Measurements from ENCODE around the gene RECK.
"Not testable (repeated sequence)": the region's sequence is repeated elsewhere in the genome, so short reads cannot be mapped to it uniquely, and the experiment has no call there.

The RECK gene

DNA sequence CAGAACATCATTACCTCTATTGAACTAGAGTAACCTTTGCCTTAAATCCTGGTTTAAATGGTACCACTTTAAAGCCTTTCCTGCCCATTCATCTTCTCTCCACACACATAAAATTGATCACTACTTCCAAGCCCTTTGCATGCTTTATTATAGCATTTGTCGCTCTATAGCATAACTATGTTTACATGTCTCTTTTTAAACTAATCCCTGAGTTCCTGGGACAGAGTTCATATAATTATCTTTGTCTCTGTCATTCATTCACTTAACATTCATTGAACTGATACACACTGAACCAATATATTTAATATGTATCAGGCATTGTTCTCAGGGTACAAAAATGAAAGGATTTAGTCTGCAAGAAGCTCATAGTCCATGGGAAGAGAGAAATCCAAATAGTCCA is 37.3 kb downstream of the RECK start:
- no peak for DNase-seq (ENCODE audit: low spot score)

DNA sequence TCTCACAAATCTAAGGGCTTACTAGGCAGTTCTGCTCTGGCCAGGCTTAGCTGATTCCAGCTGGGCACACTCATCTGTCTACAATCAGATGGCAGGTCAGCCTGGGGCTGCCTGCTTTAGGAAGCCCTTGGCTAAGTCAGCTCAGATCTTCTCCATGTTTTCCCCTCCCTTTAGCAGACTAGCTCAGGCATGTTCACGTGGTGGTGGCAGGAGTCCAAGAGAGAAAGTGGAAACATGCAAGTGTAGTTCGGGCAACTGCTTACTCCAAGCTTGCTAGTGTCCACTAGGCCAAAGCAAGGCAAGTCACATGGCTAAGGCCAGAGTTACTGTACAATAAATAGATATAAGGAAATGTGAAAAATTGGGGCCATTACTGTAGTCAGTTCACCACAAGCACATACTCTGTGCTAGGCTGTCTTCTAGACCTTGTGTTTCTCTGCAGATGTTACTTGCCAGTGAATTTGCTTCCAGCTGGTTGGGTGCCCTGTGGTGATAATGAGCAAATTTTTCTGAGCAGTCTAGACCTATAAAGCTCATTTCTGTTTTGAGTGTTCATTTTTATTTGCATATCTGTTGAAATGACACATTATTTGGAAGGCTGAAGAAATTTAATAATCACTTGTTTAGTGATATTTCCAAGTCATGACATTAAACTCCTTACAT is 38.3 kb downstream of the RECK start:
- DNase-seq (ENCODE audit: low spot score), result no peak

DNA sequence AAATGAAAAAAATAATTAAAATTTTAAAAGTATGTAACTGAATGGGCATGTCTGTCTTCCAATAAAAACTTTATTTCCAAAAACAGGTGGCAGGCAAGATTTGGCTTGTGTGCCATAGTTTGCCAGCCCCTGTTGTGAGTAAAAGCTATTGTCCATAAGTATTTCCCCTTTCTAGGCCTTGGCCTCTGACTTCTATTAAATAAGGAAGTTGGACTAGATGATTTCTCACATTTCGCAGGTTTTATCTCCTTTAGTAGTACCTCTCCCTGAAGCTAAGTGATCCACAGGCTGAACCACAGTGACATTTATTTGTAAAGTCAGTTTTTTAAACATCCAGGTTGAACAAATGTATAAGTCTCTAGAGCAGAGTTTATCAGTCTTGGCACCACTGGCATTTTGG is 41.3 kb downstream of the RECK start:
- no peak for DNase-seq (ENCODE audit: low spot score)

DNA sequence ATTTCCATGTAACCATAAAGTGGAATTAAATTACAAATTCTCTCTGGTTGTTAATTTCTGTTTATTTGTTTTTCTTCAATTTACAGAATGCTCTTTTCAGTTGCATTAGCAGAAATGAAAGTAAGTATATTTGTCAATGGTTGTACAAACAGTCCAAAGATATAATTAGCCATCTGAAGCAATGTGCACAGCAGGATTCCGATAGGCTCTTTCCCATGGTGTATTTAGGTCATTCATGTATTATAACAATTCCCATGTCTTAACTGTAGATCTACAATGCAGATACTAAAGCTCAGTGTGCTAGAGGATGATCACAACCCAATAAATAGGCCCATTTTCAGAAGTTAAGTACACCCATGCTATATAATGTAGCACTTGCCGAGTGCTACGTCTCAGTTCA is 43.8 kb downstream of the RECK start:
- DNase-seq (ENCODE audit: low spot score), result no peak

DNA sequence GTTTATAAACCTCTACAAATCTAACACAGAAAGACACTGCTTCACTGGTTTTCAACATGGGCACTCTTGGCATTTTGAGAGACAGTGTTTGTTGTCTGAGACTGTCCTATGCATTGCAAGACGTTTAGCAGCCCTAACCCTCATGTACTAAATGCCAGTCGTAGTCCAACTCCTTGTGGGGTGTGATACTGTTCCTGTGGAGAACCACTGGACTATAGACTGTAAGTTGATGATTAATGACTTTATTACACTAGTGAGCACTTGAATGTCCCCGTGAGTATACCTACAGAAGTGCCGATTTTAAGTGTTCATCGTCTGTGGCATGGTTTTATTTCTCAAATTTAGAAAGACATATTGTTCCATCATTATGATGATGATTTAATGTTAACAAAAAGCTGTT is 46.2 kb downstream of the RECK start:
- no peak for DNase-seq (ENCODE audit: low spot score)

DNA sequence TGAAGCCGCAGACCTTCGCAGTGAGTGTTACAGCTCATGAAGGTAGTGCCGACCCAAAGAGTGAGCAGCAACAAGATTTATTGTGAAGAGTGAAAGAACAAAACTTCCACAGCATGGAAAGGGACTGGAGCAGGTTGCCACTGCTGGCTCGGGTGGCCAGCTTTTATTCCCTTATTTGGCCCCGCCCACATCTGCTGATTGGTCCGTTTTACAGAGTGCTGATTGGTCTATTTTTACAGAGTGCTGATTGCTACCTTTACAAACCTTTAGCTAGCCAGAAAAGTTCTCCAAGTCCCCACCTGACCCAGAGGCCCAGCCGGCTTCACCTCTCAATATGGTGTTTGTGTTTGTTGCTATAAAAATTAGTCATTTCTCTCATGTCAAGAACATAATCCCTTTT is 49.7 kb downstream of the RECK start:
- no peak for DNase-seq (ENCODE audit: low spot score)

DNA sequence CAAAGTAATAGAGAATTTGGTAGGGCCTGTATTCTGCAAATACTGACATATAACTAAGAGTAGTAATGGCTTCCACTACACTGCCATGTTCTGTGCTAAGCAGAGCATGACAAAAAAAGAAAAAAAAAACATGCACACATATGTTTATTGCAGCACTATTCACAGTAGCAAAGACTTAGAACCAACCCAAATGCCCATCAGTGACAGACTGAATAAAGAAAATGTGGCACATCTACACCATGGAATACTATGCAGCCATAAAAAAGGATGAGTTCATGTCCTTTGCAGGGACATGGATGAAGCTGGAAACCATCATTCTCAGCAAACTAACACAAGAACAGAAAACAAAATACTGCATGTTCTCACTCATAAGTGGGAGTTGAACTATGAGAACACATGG is 50.3 kb downstream of the RECK start:
- DNase-seq (ENCODE audit: low spot score), result not testable (repeated sequence)

DNA sequence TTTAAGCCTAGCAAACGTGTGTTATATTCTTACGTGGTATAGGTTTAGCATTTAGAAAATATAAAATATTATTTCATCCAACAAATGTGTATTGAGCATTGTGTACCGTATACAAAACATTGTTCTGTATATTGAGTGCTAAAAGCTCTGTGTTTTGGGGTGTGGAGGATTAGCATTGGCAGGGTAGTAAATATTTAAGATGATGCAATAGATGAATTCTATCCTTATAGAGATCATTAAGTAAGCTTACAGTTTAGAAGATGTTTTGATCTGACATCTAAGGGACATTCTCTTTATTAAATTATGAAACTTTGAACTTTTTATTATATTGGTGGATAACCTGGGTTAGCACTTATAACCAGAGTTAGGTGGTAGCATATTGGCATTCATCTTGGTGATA is 51.3 kb downstream of the RECK start:
- DNase-seq (ENCODE audit: low spot score), result no peak

DNA sequence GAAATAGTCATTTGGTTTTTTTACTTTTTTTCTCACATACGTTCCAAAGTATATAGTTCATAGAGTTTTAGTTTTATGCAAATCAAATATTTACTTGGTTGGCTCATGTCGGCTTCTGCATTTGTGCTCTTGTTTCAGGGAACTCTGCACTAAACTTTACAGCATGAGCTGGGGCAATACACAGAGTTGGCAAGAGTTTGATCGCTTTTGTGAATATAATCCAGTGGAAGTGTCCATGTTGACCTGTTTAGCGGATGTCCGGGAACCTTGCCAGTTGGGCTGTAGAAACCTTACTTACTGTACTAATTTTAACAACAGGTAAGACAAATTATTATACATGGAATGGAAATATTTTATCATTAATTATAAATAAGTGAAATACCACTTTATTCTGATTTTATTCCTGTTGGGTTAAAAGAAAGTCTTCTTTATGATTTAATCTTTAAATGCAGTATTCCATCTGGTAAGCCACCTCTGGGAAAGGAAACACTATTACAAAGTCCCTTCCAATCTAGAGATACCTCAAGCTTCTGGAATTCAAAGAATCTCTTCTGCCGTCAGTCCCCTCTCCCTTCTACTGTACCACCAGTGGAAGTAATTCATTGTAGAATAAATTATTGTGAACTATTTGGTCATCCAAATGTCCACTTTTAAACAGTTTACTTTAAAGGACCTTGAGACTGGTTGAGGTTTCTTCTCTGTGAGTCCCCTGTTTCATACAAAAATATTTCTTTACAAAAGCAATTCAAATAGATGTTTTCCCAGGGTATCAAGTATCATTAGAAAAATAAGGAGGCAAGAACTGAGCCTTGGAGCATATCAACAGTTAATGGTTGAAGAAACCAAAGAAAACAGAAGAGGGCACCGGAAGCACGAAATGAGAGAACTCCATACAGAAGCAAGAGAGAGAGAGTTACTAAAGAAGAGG is 54.6 kb downstream of the RECK start:
- no peak for DNase-seq (ENCODE audit: low spot score)

DNA sequence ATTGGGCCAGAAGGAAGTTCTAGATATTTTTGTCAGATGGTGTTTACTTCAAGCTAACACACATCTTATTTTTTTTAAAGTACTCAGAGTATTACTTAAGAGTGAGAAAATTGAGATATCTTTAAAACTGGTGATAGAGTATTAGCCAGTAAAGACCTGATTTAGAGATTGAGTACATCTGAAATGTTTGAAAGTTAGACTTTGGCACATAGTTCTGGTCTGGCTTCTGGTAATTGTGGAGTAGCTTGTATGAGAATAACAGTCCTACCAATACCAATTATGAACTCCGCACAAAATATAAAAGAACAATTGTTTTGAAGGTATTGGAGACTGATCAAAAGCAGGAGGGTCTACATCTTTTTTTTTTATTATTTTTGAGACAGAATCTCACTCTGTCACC is 55.3 kb downstream of the RECK start:
- DNase-seq (ENCODE audit: low spot score), result no peak

DNA sequence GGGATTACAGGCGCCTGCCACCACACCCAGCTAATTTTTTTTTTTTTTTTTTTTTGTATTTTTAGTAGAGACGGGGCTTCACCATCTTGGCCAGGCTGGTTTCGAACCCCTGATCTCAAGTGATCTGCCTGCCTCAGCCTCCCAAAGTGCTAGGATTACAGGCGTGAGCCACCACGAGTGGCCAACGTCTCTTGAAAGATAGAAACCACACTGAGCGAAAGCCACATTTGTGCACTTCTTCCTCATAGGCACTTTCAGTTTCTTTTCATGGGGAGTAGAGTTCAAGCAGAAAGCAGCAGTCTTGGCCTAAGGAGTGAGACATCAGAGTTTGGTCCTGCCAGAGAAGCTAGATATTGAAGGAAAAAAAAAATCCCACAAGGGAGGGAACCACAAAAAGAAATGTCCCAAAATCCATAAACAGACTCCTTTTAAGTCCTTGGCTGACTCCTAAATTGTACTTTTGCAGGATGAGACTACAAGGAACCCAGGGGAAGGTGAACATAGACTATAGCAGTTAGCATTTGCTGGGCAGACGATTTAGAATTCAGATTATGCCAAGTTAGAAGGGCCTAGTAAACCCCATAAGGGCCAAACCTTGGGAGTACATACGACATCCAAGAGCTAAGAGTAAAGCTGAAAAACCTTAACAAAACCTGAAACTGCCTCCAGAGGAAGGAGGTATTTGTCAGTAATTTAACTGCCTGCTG is 55.9 kb downstream of the RECK start:
- peak; percentile 44 for DNase-seq (ENCODE audit: low spot score)

DNA sequence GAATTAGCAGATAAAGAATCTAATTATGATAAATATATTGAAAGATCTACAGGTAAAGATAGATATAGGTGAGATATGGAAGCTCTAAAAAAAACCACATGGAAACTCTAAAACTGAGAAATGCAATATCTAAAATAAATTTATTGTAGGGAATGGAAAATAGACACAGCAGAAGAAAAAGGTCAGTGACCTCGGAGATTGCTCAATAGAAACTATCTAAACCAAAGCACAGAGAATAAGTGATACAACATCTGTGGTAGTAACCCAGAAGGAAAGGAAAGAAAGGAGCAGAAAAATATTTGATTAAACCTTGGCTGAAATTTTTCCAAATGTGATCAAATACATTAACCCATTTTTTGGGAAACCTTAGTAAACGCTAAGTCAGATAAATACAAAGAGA is 56.7 kb downstream of the RECK start:
- DNase-seq (ENCODE audit: low spot score), result no peak

DNA sequence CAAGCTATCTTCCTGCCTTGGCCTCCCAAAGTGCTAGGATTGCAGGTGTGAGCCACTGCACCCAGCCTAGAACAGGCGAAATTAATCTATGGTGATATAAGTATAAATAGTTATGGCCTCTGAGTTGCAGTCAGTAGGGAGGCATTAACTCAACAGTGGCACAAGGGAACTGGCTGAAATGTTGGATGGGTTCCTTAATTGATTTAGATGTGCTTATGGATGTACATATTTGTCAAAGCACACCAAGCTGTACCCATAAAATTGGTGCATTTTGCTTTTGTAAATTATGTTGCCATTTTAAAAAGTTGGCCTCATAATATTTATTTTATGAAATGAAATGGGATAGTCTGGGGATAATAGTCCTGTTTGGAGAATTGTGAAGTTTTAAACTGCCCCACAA is 63.0 kb downstream of the RECK start:
- no peak for DNase-seq (ENCODE audit: low spot score)

DNA sequence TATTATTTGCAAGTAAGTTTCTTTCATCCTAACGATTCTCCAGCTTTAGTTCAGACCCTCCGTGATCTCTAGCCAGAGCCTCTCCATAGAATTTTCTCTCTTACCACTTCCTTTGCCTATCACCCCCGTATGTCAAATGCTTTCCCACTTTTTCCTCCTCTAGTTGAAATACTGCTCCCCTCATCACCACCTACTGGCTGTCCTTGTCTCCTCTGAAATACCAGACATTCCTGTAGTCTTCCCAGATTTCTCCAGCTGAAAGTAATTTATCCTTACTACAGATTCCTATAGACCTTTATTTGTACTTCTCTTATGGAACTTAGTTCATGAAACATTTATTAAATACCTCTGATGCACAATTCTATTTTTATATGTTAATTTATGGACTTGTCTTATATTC is 63.8 kb downstream of the RECK start:
- DNase-seq (ENCODE audit: low spot score), result no peak

DNA sequence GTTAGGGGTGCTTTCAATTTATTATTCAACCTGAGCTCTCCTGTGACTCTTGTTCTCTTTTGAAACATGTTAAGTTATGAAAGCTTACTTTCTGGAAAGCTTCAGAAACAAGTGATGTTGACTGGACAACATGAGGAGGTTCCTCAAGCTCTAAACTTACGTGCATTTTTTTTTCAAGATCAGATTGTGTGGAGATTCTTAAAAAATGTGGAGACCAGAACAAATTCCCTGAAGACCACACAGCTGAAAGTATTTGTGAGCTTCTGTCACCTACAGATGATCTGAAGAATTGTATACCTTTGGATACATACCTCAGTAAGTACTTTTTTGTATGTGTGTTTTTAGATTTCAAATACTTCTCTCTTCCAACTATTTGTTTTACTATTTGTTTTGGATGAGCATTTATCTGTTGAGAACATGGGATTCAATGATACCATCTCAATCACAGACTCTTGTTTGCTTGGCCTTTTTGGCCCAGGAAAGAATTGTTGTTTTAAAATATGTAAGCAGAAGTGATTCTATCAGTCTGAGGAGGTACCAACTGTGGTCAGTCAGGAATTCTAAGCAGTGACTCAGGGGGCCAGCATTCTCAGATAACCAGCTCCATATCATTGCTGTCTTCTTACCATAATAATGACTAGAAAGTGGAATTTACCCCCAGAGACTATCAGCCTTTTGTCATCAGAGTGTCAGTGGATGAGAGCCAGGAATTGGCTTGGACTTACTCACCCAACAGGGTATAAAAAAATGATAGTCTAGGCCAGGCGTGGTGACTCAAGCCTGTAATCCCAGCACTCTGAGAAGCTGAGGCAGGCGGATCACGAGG is 65.4 kb downstream of the RECK start:
- no peak for DNase-seq (ENCODE audit: low spot score)

DNA sequence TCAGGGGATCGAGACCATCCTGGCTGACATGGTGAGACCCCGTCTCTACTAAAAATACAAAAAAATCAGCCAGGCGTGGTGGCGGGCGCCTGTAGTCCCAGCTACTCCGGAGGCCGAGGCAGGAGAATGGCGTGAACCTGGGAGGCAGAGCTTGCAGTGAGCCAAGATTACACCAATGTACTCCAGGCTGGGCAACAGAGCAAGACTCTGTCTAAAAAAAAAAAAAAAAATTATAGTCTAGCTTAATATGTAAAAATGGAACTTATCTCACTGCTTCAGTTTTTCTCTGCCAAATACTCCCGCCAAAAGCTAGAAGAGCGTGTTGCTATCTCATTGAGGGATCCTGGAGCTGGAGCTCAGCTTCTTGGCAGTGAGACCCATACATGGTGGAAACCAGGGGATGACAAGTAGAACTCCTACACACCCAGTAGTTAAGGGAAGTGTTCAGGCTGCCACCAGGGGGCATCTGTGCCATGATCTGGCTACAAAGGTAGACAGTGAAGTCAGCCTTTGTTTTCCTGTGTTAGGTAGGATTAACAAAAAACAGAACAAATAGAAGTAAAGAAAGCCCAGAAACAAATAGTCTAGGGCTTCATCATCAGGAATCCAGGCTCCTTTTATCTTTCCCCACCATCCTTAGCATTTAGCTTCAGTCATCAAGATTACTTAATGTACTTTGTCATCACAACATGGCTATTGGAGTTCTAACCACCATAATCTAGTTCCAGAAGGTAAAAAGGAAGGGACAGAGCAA is 66.2 kb downstream of the RECK start:
- peak; percentile 89 for DNase-seq (ENCODE audit: low spot score)

DNA sequence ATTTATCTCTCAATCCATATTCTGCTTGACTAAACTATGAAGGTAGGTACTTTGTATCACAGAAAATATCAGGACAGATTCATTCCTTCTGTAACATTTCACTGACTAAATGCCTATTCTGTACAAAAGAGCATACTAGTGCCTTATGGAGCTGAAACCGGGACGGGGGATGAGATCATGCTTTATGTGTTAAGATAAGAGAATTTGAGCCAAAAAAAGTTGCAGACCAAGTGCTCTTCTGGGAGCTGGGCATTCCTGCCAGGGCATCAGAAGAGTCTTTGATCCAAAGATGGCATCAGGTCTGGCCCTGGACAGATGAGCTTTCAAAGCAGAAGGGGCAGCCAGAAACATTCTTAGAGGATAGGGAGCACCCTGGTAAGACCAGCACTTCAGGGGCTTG is 72.4 kb downstream of the RECK start:
- no peak for DNase-seq (ENCODE audit: low spot score)

DNA sequence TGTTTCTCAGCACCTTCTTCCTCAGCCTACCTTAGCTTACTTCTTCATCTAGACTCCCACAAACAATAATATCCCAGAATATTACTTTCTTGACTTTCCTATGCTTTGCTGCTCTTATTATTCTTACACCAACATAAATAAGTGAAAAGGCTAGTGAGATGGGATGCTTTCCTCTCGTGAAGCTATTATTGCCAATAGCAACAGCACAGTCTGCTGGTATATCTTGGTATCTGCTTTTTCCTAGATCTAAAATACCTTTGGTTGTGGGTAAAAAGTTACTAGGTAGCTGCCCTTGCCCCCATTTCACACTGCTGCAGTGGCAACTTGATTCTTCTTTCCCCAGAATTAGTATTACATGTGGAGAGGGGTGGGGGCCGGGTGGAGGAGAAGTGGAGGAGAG is 73.7 kb downstream of the RECK start:
- no peak for DNase-seq (ENCODE audit: low spot score)

DNA sequence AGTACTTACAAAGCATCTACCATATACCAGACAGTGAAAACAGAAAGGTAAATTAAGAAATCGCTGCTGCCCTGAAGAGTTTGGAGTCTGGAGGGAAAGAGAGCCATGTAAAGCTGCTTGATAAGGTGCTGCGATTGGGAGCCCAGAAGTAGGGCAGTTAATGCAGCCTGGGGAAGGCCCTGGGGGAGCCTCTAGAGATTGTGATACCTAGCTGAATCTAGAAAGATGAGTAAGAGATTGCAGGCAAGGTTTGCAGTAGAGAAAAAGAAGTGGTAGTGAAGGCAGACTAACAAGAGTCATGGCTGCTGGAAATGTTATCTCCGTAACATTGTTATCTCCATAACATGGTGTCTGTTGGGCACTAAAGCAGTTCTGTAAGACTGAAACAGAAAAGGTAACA is 75.8 kb downstream of the RECK start:
- DNase-seq (ENCODE audit: low spot score), result no peak

DNA sequence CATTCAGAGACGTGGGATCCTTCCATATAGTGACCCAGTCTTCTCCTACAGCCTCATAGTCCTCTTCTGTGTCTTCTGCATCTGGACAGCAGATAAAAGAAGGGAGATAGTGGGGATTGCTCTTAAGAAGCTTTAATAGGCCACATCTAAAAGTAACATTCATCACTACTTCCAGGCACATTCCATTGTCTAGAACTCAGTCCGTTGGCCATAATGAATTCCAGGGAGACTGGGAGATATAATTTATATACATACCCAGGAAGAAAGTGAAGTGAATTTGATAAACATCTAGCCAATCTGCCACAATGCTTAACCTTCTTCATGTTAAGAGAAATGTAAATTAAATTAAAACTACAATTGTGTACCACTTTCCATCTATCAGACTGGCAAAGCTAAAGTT is 77.3 kb downstream of the RECK start:
- no peak for DNase-seq (ENCODE audit: low spot score)

DNA sequence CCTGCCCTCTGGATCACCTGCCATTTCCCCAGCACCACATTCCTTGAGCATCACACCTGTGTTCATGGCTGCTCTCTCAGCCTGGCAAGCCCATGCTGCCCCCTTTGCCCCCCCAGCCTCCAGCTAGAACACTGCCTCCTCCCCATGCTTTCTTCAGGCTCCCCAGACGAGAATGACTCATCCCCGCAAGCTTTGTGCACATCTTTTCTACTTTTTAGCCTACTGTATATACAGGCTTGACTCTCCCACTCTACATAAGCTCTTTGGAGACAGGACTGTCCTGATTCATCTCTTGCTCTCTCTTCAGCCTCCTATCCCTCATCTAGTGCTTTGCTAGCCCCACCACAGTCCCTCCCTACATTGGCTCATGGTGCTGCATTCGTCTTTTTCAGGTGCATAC is 79.9 kb downstream of the RECK start:
- no peak for DNase-seq (ENCODE audit: low spot score)

Data from CD4-positive, alpha-beta T cell treated with Interleukin-15 for 4 hours (primary cell).